ENCODE measurements around the gene TRMT61A.

TRMT61A gene

DNA sequence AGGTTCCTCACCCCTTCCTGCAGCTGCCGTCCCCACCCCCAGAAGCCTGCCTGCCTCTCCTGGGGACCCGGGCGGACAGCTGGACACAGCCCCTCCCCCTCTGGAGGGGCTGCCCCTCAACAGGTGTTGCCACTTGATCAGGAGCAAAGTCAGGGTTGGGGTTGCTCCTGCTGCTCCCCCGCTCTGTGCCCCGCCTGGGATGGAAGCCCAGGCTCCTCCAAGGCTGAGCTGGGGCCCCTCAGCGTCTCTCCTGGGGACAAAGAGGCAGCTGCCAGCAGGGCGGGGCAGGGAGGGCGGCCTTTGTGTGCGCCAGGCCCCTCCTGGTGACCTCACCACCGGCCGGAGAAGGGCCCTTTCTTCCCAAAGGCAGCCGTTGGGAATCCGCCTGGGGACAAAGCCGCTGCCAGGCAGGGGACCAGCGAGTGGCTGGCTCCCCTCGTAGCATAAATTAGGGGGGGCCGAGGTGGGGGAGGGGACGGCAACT lies 13.7 kb downstream of the TRMT61A start:
- no peak overlapping the region for H3K4me3 ChIP-seq (ENCODE audit: low read depth, low read length)
- TF ChIP-seq, protein P1, sequence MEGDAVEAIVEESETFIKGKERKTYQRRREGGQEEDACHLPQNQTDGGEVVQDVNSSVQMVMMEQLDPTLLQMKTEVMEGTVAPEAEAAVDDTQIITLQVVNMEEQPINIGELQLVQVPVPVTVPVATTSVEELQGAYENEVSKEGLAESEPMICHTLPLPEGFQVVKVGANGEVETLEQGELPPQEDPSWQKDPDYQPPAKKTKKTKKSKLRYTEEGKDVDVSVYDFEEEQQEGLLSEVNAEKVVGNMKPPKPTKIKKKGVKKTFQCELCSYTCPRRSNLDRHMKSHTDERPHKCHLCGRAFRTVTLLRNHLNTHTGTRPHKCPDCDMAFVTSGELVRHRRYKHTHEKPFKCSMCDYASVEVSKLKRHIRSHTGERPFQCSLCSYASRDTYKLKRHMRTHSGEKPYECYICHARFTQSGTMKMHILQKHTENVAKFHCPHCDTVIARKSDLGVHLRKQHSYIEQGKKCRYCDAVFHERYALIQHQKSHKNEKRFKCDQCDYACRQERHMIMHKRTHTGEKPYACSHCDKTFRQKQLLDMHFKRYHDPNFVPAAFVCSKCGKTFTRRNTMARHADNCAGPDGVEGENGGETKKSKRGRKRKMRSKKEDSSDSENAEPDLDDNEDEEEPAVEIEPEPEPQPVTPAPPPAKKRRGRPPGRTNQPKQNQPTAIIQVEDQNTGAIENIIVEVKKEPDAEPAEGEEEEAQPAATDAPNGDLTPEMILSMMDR (IDR thresholded peaks at IDR 0.05; ENCODE audit: low read depth, low read length, missing control alignments), result no peak
- DNase-seq (ENCODE audit: low read depth), result no peak

- TF ChIP-seq, protein P1 (IDR thresholded peaks at IDR 0.05; ENCODE audit: low read depth, low read length, missing control alignments), result no peak
- no peak overlapping the region for H3K4me3 ChIP-seq (ENCODE audit: low read depth, low read length)
- no peak for DNase-seq (ENCODE audit: low read depth)
These were observed 14.1 kb downstream of the TRMT61A start for GRCh38 chr14:103543140-103543539.

- no peak overlapping the region for H3K4me3 ChIP-seq (ENCODE audit: low read depth, low read length)
- no peak for DNase-seq (ENCODE audit: low read depth)
These were observed 14.9 kb downstream of the TRMT61A start for GRCh38 chr14:103543721-103544387.

DNA sequence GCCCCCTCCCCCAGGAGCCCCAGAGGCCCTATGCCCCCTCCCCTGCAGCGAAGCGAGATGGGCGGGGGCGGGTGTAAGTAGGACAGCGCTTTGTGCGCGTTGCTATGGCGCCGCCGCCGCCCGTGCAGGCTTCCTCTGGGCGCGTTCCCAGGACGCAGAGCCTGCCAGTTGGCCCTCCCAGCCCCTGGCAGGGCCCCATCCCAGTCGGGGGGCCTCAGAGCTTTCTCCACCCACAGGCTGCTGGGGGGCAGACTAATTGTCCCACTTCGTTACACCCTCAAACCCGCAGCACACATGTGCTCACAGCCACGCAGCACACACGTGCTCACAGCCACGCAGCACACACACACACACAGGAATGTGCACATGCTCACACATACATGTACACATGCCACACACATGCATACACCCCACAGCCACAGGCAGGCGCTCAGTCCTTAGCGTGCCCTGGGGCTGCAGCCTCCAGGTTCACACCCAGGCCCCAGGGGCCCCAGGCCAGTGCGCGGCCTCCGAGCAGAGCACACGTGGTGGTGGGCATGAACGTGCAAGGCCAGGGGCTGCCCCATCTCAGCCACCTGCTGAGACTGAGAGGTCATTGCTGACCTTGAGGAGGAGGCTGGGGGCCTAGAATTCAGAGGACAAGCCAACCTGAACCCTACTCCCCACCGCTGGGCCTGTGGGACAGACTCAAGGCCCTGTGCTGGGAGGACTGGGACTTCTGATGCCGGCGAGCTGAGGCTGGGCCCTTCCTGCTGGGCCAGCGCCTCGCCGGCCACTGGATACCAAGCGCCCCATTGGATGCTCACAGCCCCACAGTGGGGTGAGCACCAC lies 15.6 kb downstream of the TRMT61A start:
- no peak for DNase-seq (ENCODE audit: low read depth)
- TF ChIP-seq, protein P1 (IDR thresholded peaks at IDR 0.05; ENCODE audit: low read depth, low read length, missing control alignments), result no peak
- no peak overlapping the region for H3K4me3 ChIP-seq (ENCODE audit: low read depth, low read length)

More at GRCh38 chr14:103543721-103544387, 14.9 kb downstream of the TRMT61A start:
- TF ChIP-seq, protein P1 (IDR thresholded peaks at IDR 0.05; ENCODE audit: low read depth, low read length, missing control alignments), result no peak

GRCh38 chr14:103545219-103545914 lies 16.4 kb downstream of the TRMT61A start:
- no peak overlapping the region for H3K4me3 ChIP-seq (ENCODE audit: low read depth, low read length)
- TF ChIP-seq, protein P1 (IDR thresholded peaks at IDR 0.05; ENCODE audit: low read depth, low read length, missing control alignments), result no peak
- no peak for DNase-seq (ENCODE audit: low read depth)

GRCh38 chr14:103545915-103546651 lies 17.1 kb downstream of the TRMT61A start:
- H3K4me3 ChIP-seq (ENCODE audit: low read depth, low read length), result no peak overlapping the region
- no peak for DNase-seq (ENCODE audit: low read depth)
- TF ChIP-seq, protein P1 (IDR thresholded peaks at IDR 0.05; ENCODE audit: low read depth, low read length, missing control alignments), result no peak

Measured in GM12864 (cell line).